ENCODE results near the gene RNASE2. TPM values are rescaled to one million over a fixed set of nuclear protein-coding genes. Genes with fewer than 3 reads are reported as not detected.
"Not testable (repeated sequence)": the region's sequence is repeated elsewhere in the genome, so short reads cannot be mapped to it uniquely, and the experiment has no call there.

The RNASE2 gene
- total RNA-seq, 1 experiment from 2014 or later: not detected

DNA sequence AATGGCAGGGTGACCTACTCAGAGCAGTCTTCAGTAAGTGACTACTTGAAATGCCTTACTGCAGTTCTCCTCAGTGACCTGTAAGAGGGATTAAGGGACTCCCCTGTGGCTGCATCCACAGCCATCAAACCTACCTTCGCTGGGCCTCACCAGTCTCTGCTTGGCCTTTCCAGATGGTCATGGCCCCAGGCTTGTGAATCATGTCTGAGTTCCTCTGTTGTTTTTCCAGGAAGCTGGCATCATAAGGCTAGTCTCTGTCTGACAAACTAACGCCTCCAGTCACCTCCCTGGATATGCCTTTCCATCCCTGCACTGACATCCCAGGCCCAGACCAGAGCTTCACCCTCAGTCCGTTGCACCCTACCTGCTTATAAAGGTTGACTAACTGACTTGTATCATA, 14.0 kb downstream of the RNASE2 start:
- Histone ChIP-seq H3K36me3 (no peaks in the 10 kb centered on the region), H3K27me3 (replicated peaks) (peaks cover 10% of the 10 kb centered on the region; the same call in 1 of the 2 replicates), H3K4me1 (replicated peaks) (peaks cover 15% of the 10 kb centered on the region), H3K4me3 (no peak overlapping the region), H3K9me3 (replicated peaks) (no peaks in the 10 kb centered on the region), H3K27ac (no peak overlapping the region)
- DNase-seq (ENCODE audit: low read depth in 1 of 2, low spot score in 2 of 2): no peak

DNA sequence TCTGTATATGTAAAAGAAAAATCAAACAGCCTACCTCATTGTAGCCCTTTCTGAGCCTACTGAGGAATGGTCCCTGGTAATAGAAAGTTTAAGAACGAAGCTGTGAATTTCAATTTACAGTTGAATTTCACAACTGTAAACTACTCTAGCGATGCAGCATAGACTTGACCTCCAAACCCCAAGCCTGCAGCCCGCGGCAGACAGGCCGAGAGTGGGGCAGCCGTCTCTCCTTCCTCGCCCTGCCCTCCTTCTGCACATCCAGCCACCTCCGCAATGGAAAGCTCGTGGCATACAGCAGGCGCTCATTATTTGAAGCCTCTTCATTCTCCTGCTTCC, 15.3 kb downstream of the RNASE2 start:
- Histone ChIP-seq H3K4me3 (peak overlapping the region; percentile 45; the same call in 1 of the 2 replicates), H3K36me3 (no peaks in the 10 kb centered on the region), H3K4me1 (replicated peaks) (peaks cover 26% of the 10 kb centered on the region), H3K27ac (no peak overlapping the region), H3K27me3 (replicated peaks) (peaks cover 10% of the 10 kb centered on the region; the same call in 1 of the 2 replicates), H3K9me3 (replicated peaks) (no peaks in the 10 kb centered on the region)
- DNase-seq (ENCODE audit: low read depth in 1 of 2, low spot score in 2 of 2): no peak

DNA sequence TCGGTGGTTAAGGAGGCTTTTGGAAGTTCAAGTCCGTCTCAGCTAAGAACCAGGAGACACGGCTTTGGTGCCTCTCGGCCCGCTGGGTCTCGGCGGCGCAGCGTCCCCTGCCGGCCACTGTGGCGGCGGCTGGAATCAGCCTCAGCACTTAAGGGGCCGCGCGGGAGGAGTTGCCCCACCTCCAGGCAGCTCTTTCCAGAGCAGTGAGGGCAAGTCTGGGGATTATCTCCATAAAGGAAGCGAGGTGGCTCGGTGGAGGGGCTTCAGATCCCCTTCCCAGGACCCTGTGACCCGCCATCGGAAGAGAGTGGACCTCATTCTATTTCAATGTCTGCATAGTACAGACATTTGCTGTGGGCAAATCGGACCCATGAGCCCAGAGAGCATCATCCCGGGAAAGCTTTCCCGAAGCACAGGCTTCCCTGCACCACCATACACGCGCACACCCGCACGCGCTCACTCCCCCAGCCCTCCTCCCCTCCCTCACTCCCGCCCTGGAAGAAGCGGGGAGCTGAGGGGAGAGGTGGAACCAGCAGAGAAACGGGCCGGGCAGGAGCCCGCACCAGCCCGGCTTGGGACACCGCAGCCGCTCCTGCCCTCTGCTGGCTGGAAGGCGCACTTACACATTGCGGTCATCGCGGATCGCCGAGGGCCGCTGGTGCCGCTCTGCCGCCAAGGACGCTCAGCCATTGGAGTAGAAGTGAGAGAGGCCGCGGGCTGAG, 15.9 kb downstream of the RNASE2 start:
- peaks cover 10% of the 10 kb centered on the region; the same call in 1 of the 2 replicates for H3K27me3 ChIP-seq (replicated peaks)
- DNase-seq (ENCODE audit: low read depth in 1 of 2, low spot score in 2 of 2): peak; percentile 84 to 85
- peaks cover 27% of the 10 kb centered on the region for H3K4me1 ChIP-seq (replicated peaks)
- peak overlapping the region; percentile 45 for H3K4me3 ChIP-seq
- H3K9me3 ChIP-seq (replicated peaks): no peaks in the 10 kb centered on the region
- no peaks in the 10 kb centered on the region for H3K36me3 ChIP-seq
- no peak overlapping the region for H3K27ac ChIP-seq

DNA sequence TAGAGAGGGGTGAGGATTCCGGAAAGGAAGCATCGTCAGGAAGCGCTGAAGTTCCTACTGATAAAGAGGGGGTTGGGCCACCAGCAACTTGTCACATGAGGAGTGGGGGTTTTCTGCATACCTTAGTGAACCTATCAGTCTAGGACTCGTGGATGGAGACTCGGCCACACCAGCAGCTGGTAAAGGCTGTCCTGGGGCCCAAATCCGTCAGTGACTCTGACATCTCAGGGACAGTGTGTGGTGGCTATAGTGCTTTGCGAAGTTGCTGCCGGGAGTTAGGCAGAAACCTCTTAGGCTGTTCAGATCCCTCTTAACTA, 16.4 kb downstream of the RNASE2 start:
- DNase-seq (ENCODE audit: low read depth in 1 of 2, low spot score in 2 of 2): no peak
- Histone ChIP-seq H3K9me3 (replicated peaks) (no peaks in the 10 kb centered on the region), H3K27ac (no peak overlapping the region), H3K4me1 (replicated peaks) (peaks cover 27% of the 10 kb centered on the region), H3K27me3 (replicated peaks) (peaks cover 10% of the 10 kb centered on the region; the same call in 1 of the 2 replicates), H3K36me3 (no peaks in the 10 kb centered on the region), H3K4me3 (peak overlapping the region; percentile 45)

DNA sequence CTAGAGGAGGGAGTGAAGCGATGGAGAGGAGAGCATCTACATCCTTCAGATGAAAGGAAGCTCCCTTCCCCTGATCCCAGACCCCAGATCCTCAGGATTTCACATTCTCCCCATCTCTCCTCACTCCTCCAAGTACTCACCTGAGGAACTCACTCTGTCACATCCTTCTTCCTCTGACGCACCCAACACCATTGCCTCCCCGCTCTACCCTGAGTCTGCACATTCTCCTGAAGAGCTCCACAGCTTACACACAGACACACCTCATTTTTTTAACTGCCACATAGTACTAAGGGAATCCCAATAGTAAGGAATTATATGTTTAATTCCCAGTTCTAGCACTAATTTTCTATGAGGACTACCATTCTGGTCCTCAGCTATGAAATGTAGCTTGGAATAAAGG, 18.2 kb downstream of the RNASE2 start:
- H3K27me3 ChIP-seq (replicated peaks): no peaks in the 10 kb centered on the region
- H3K27ac ChIP-seq: no peak overlapping the region
- no peak for DNase-seq (ENCODE audit: low read depth in 1 of 2, low spot score in 2 of 2)
- peaks cover 27% of the 10 kb centered on the region for H3K4me1 ChIP-seq (replicated peaks)
- no peak overlapping the region for H3K4me3 ChIP-seq
- no peaks in the 10 kb centered on the region for H3K9me3 ChIP-seq (replicated peaks)
- H3K36me3 ChIP-seq: no peaks in the 10 kb centered on the region

DNA sequence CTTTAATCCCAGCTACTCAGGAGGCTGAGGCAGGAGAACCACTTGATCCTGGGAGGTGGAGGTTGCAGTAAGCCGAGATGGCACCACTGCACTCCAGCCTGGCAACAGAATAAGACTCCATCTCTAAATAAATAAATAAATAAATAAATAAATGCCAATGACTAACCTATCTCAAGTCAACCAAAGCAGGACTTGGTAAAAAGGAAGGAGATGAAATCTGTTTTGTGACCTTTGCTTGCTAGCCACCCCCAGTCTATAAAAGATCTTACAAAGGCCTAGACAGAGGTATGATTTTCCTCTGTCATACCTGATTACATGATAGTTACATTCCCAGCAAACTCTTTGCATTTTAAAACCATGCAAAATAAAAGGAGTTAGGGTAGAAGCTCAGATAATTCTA, 21.0 kb downstream of the RNASE2 start:
- H3K27ac ChIP-seq: no peak overlapping the region
- DNase-seq (ENCODE audit: low read depth in 1 of 2, low spot score in 2 of 2): no peak
- no peaks in the 10 kb centered on the region for H3K36me3 ChIP-seq
- no peaks in the 10 kb centered on the region for H3K9me3 ChIP-seq (replicated peaks)
- peaks cover 22% of the 10 kb centered on the region for H3K4me1 ChIP-seq (replicated peaks)
- no peak overlapping the region for H3K4me3 ChIP-seq
- no peaks in the 10 kb centered on the region for H3K27me3 ChIP-seq (replicated peaks)

DNA sequence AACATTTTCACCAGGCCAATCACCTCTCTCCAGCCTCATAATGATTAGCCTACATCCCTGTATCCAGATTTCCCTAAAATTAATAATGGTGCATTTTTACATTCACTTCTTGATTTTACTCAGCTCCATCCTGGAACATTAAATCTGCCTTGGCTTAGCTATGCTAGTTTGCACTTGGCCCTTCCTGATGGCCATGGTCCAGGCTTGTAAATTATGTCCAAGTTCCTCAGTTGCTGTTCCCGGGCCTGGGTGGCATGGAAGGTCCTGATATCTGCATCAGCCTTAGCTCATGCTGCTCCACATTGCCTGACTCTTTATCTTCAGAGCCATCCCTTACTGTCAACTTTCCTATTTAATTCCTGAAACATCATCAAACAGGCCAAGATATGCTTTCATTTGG, 23.4 kb downstream of the RNASE2 start:
- H3K27me3 ChIP-seq (replicated peaks): no peaks in the 10 kb centered on the region
- H3K4me3 ChIP-seq: no peak overlapping the region
- no peaks in the 10 kb centered on the region for H3K36me3 ChIP-seq
- peaks cover 15% of the 10 kb centered on the region for H3K4me1 ChIP-seq (replicated peaks)
- no peak overlapping the region for H3K27ac ChIP-seq
- no peaks in the 10 kb centered on the region for H3K9me3 ChIP-seq (replicated peaks)
- DNase-seq (ENCODE audit: low read depth in 1 of 2, low spot score in 2 of 2): no peak

DNA sequence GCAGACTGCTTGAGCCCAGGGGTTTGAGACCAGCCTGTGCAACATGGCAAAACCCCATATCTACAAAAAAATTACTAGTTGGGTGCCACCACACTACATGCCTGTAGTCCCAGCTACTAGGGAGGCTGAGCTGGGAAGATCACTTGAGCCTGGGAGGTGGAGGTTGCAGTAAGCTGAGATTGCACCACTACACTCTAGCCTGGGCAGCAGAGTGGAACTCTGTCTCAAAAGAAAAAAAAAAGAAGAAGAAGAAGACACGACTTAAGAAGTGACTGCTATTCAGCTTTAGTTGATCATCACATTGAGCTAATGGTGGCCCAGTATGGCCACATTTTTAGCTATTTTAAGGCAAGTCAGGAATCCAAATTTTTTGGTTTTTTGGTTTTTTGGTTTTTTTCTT, 25.6 kb downstream of the RNASE2 start:
- Histone ChIP-seq H3K27me3 (replicated peaks) (no peaks in the 10 kb centered on the region), H3K36me3 (no peaks in the 10 kb centered on the region), H3K27ac (no peak overlapping the region), H3K4me3 (no peak overlapping the region), H3K9me3 (replicated peaks) (no peaks in the 10 kb centered on the region), H3K4me1 (replicated peaks) (no peaks in the 10 kb centered on the region)
- no peak for DNase-seq (ENCODE audit: low read depth in 1 of 2, low spot score in 2 of 2)

DNA sequence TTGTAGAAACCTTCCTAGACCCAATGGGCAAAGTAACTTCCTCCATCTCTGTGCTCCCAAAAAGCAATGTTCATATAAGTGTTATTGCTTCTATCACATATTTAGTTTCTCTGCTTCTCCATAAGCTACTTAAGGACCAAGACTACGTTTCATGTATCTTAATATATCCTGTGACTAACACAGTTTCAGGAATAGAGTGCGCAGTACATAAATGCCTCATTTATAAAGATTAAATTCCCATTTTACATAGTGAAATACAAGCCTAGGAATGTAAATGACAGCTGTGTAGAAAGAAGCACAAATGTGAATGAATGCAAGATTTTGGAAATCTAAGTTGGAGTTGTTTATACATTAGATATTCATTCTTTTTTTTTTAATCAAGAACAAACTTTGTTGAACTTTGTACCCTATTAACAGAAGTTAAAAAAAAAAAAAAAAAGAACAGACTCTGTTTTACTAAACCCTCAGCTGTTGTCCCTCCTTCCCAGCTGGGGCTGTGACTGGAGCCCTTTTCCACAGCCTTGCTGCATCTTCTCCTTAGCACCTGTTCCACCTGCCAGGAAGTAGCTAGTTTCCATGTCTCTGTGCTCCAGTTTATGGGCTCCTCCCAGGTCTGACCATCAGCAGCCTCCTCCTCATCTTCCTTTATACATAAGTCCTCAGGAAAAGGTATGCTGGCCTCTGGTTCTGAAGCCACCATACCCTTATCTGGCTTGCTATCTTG, 27.5 kb downstream of the RNASE2 start:
- no peaks in the 10 kb centered on the region for H3K27me3 ChIP-seq (replicated peaks)
- H3K9me3 ChIP-seq (replicated peaks): no peaks in the 10 kb centered on the region
- DNase-seq (ENCODE audit: low read depth in 1 of 2, low spot score in 2 of 2): no peak
- peaks cover 13% of the 10 kb centered on the region for H3K4me1 ChIP-seq (replicated peaks)
- H3K4me3 ChIP-seq: no peak overlapping the region
- no peak overlapping the region for H3K27ac ChIP-seq
- H3K36me3 ChIP-seq: no peaks in the 10 kb centered on the region

DNA sequence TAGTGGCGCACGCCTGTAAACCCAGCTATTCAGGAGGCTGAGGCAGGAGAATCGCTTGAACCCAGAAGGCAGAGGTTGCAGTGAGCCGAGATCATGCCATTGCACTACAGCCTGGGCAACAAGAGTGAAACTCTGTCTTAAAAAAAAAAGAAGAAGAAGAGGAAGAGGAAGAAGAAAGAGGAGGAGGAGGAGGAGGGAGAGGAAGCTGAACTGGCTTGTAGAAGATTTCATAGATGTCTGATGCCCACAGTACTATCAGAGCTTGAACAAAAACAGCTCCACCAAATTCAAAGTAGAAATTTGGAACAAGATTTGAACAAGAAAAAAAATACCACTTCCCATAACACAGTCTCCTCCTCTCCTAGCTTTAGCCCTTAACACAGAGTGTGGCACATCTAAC, 30.4 kb downstream of the RNASE2 start:
- DNase-seq (ENCODE audit: low read depth in 1 of 2, low spot score in 2 of 2); H3K36me3 ChIP-seq; H3K27ac ChIP-seq; H3K9me3 ChIP-seq (replicated peaks); H3K27me3 ChIP-seq (replicated peaks); H3K4me3 ChIP-seq: not testable (repeated sequence)
- peaks cover 22% of the 10 kb centered on the region for H3K4me1 ChIP-seq (replicated peaks)

DNA sequence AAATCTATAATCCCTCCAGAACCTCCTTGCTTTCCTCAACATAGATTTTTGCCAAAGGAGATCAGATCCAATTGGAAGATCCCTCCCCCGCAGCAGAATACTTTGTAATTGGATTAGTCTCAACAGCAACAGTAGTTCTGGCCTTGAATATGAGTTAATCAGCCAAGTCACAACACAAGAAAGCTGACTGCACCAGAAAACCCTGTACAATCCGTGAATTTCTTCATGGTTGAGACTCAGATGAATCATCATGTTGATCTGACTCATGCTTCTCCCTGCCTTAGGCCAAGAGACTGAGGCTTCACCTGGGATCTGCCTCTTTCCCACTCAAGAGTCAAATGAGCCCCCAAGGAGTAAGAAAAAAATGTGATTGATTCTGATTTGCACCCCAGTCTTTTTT, 31.5 kb downstream of the RNASE2 start:
- Histone ChIP-seq H3K27ac (peak overlapping the region; percentile 26; the same call in 1 of the 2 replicates), H3K27me3 (replicated peaks) (no peaks in the 10 kb centered on the region), H3K4me3 (no peak overlapping the region), H3K9me3 (replicated peaks) (no peaks in the 10 kb centered on the region), H3K4me1 (replicated peaks) (peaks cover 28% of the 10 kb centered on the region), H3K36me3 (peaks cover 8% of the 10 kb centered on the region)
- peak; percentile 45 to 62 for DNase-seq (ENCODE audit: low read depth in 1 of 2, low spot score in 2 of 2)

DNA sequence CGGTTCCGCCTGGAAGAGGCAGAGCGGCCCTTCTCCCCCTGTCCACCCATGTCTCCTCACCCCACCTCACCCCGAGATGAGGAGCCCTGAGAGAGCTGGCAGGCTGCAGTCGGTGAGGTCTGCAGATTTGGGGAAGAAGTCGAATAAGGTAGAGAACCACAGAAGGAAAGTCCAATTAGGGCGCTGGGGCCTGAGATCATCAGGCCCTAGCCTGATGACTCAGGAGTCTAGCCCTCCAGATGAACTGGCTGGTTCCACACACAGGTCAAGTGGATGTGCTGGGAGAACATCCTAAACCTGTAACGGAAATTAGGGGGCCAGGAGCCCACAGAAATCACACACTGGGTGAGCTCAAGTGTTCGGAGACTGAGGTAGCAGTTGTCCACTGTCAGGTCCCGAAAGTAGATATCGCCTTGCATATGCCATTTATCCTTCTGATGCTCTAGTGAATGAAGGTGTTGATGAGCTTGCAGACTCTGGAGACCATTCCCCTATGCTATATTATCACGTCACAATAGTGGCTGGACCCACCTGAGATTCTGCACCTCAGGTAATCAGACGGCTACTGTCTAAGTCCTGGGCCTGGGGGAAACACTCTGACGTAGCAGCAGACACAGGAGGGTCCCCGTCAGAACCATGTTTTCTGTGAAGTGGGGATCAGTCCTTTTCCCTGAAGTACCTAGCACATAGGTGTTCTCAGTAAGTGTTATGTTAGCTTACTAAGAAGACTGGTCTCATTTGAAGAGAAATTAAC, 33.6 kb downstream of the RNASE2 start:
- no peaks in the 10 kb centered on the region for H3K27me3 ChIP-seq (replicated peaks)
- peak overlapping the region; percentile 68 for H3K4me3 ChIP-seq
- no peaks in the 10 kb centered on the region for H3K9me3 ChIP-seq (replicated peaks)
- DNase-seq (ENCODE audit: low read depth in 1 of 2, low spot score in 2 of 2): no peak
- peaks cover 27% of the 10 kb centered on the region for H3K36me3 ChIP-seq
- peak overlapping the region; percentile 86 for H3K27ac ChIP-seq
- peaks cover 28% of the 10 kb centered on the region for H3K4me1 ChIP-seq (replicated peaks)

DNA sequence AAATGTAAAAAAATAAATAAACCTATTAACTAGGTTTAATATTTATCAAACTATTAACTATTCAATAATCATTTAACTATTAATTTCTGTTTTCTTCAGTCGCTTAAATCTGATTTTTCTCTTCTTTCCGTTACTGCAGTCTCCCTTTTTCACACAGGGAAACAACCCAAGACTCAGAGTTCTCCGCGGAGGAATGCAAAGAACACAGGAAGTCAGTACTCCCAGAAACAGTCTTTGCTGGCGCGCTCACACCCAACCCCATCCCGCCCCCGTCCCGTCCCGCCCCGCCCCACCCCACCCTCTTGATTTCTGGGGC, 34.1 kb downstream of the RNASE2 start:
- H3K4me1 ChIP-seq (replicated peaks): peaks cover 28% of the 10 kb centered on the region
- H3K27ac ChIP-seq: peak overlapping the region; percentile 86
- H3K36me3 ChIP-seq: peaks cover 31% of the 10 kb centered on the region
- peak overlapping the region; percentile 68 for H3K4me3 ChIP-seq
- H3K27me3 ChIP-seq (replicated peaks): no peaks in the 10 kb centered on the region
- H3K9me3 ChIP-seq (replicated peaks): no peaks in the 10 kb centered on the region
- no peak for DNase-seq (ENCODE audit: low read depth in 1 of 2, low spot score in 2 of 2)

All from SJSA1 (cell line).